Small intestine (tissue), 7 donors: ENCODE measurements around the gene POLR3GL. TPM values are rescaled to one million over a fixed set of nuclear protein-coding genes. Genes with fewer than 3 reads are reported as not detected.

ENCODE experiments used
- DNase-seq, 2 donors: peaks; one replicate each; pipeline versions ENCODE4 v3.0.0 to v3.0.0-alpha.2; 2013
- FAIRE-seq: peaks from 2 replicates; lab custom pipeline; 2012; peaks lifted over from hg19 to GRCh38; lab: Jason Lieb, UNC
- H3K27ac ChIP-seq, 3 donors: one replicate each; pipeline ENCODE4 v1.5.1; 2013; ENCODE audit warnings: low read length in 2 of 3, mild to moderate bottlenecking in 2 of 3, control low read depth in 1 of 3, inconsistent platforms in 1 of 3, low read depth in 1 of 3, moderate library complexity in 1 of 3
- H3K27me3 ChIP-seq, 3 donors: one replicate each; pipeline ENCODE4 v1.6.1; 2013; ENCODE audit warnings: low read length in 3 of 3, inconsistent platforms in 1 of 3; ENCODE audit not compliant: control insufficient read depth in 3 of 3, insufficient read depth in 3 of 3
- H3K36me3 ChIP-seq, 3 donors: one replicate each; pipeline ENCODE4 v1.6.1; 2013; ENCODE audit warnings: low read length in 3 of 3, inconsistent platforms in 1 of 3, low read depth in 1 of 3, mild to moderate bottlenecking in 1 of 3, moderate library complexity in 1 of 3; ENCODE audit not compliant: control insufficient read depth in 3 of 3, insufficient read depth in 2 of 3
- H3K4me1 ChIP-seq, 3 donors: one replicate each; pipeline ENCODE4 v1.6.1; 2013; ENCODE audit warnings: low read length in 2 of 3, inconsistent platforms in 1 of 3, low read depth in 1 of 3, mild to moderate bottlenecking in 1 of 3, moderate library complexity in 1 of 3; ENCODE audit not compliant: control insufficient read depth in 3 of 3, insufficient read depth in 2 of 3
- H3K4me3 ChIP-seq, 3 donors: one replicate each; pipeline ENCODE4 v1.5.1; 2013; ENCODE audit warnings: low read length in 3 of 3, control low read depth in 1 of 3, inconsistent platforms in 1 of 3, low read depth in 1 of 3, mild to moderate bottlenecking in 1 of 3, moderate library complexity in 1 of 3
- H3K9me3 ChIP-seq, 2 donors: one replicate each; pipeline ENCODE4 v1.6.1; 2013; ENCODE audit warnings: low read depth in 1 of 2, low read length in 1 of 2; ENCODE audit not compliant: control insufficient read depth in 2 of 2, insufficient read depth in 1 of 2
- WGBS, 3 donors: extraction: QIAGEN DNeasy Blood & Tissue Kit; methylation state at CpG; one replicate each; pipeline ENCODE4 v1.1.7; 2013; 5-methylcytosine and 5-hydroxymethylcytosine counted together
- polyA plus RNA-seq, 4 donors: library from polyadenylated mRNA; stranded (reverse) in 3 of 4; unstranded in 1 of 4; fragments of 200-250 nt in 3 of 4; fragments of 120-200 nt in 1 of 4; gene quantifications; one replicate each; pipeline versions ENCODE4 v1.2.1 to v1.2.3, GENCODE V29; 2013
- donor health status: healthy with polysubstance abuse.
- donor health status: control.
- donor health status: control.
- donor health status: Bipolar disorder and iron deficiency.
- donor health status: healthy.

Gene POLR3GL
- polyA plus RNA-seq, 4 donors, result 28.2 to 37.3 (median 33.8) TPM

GRCh38 chr1:145979746-145980456, 15.4 kb downstream of the POLR3GL start:
- no peak for FAIRE-seq
- H3K9me3 ChIP-seq, result no peaks in the 10 kb centered on the region
- H3K27ac ChIP-seq, result peak overlapping the region; percentile 92 to 98 (median 94)
- H3K27me3 ChIP-seq, result no peaks in the 10 kb centered on the region
- peaks cover 20 to 33% (median 29%) of the 10 kb centered on the region in 3 donors for H3K4me1 ChIP-seq
- H3K4me3 ChIP-seq, result no peak overlapping the region
- no peaks in the 10 kb centered on the region for H3K36me3 ChIP-seq
- WGBS, 3 donors, result 27 to 36% (median 33%) methylated on average over 7 of the region's 7 CpGs
- peak; percentile 56 to 59 for DNase-seq

GRCh38 chr1:145980457-145980994, 16.0 kb downstream of the POLR3GL start:
- H3K27me3 ChIP-seq, result no peaks in the 10 kb centered on the region
- H3K4me3 ChIP-seq, result no peak overlapping the region
- no peak for DNase-seq
- peaks cover 20 to 33% (median 32%) of the 10 kb centered on the region in 3 donors for H3K4me1 ChIP-seq
- 65 to 85% (median 76%) methylated on average over 1 of the region's 1 CpG for WGBS, 3 donors
- FAIRE-seq, result no peak
- H3K36me3 ChIP-seq, result no peaks in the 10 kb centered on the region
- H3K27ac ChIP-seq, result peak overlapping the region; percentile 92 to 98 (median 94)
- no peaks in the 10 kb centered on the region for H3K9me3 ChIP-seq

GRCh38 chr1:145982010-145982723, 17.7 kb downstream of the POLR3GL start:
- peaks cover 20 to 35% (median 33%) of the 10 kb centered on the region in 3 donors for H3K4me1 ChIP-seq
- DNase-seq (no peak), FAIRE-seq (no peak)
- WGBS, 3 donors, result 72 to 80% (median 78%) methylated on average over 6 of the region's 6 CpGs
- H3K9me3 ChIP-seq, result no peaks in the 10 kb centered on the region
- H3K27ac ChIP-seq, result peak overlapping the region in 2 of 3 donors; percentile 72 to 75
- H3K27me3 ChIP-seq, result no peaks in the 10 kb centered on the region
- H3K4me3 ChIP-seq, result no peak overlapping the region
- H3K36me3 ChIP-seq, result no peaks in the 10 kb centered on the region

GRCh38 chr1:145983206-145983675, 18.8 kb downstream of the POLR3GL start:
- peak in 1 of 2 donors; percentile 60 for DNase-seq
- Histone ChIP-seq H3K4me3 (no peak overlapping the region), H3K4me1 (peaks cover 18 to 34% (median 26%) of the 10 kb centered on the region in 3 donors), H3K27me3 (no peaks in the 10 kb centered on the region), H3K36me3 (no peaks in the 10 kb centered on the region), H3K27ac (peak overlapping the region in 2 of 3 donors; percentile 16 to 75), H3K9me3 (no peaks in the 10 kb centered on the region)
- no peak for FAIRE-seq
- 23 to 58% (median 44%) methylated on average over 1 of the region's 1 CpG for WGBS, 3 donors

GRCh38 chr1:145983960-145984830, 19.7 kb downstream of the POLR3GL start:
- FAIRE-seq (no peak), DNase-seq (peak in 1 of 2 donors; percentile 68)
- Histone ChIP-seq H3K36me3 (no peaks in the 10 kb centered on the region), H3K27me3 (no peaks in the 10 kb centered on the region), H3K4me1 (peaks cover 16 to 27% (median 18%) of the 10 kb centered on the region in 3 donors), H3K27ac (peak overlapping the region in 1 of 3 donors; percentile 85), H3K4me3 (no peak overlapping the region), H3K9me3 (no peaks in the 10 kb centered on the region)
- WGBS, 3 donors, result 56 to 83% (median 65%) methylated on average over 12 of the region's 12 CpGs

- Histone ChIP-seq H3K36me3 (no peaks in the 10 kb centered on the region), H3K27me3 (no peaks in the 10 kb centered on the region), H3K4me3 (no peak overlapping the region), H3K27ac (peak overlapping the region; percentile 12 to 85 (median 56)), H3K9me3 (no peaks in the 10 kb centered on the region), H3K4me1 (peaks cover 9 to 22% (median 13%) of the 10 kb centered on the region in 3 donors)
- FAIRE-seq (no peak), DNase-seq (peak in 1 of 2 donors; percentile 16)
- WGBS, 3 donors, result 32 to 58% (median 47%) methylated on average over 2 of the region's 2 CpGs
These were observed 20.6 kb downstream of the POLR3GL start for GRCh38 chr1:145985129-145985501.

GRCh38 chr1:145985502-145986439, 21.3 kb downstream of the POLR3GL start:
- 31 to 42% (median 37%) methylated on average over 15 of the region's 15 CpGs for WGBS, 3 donors
- peaks cover 3 to 17% (median 9%) of the 10 kb centered on the region in 3 donors for H3K4me1 ChIP-seq
- no peak for FAIRE-seq

More at GRCh38 chr1:145985502-145986439, 21.3 kb downstream of the POLR3GL start:
- peak; percentile 32 to 51 for DNase-seq
- H3K27ac ChIP-seq, result peak overlapping the region; percentile 23 to 85 (median 56)
- H3K4me3 ChIP-seq, result no peak overlapping the region
- H3K36me3 ChIP-seq, result no peaks in the 10 kb centered on the region
- no peaks in the 10 kb centered on the region for H3K9me3 ChIP-seq
- no peaks in the 10 kb centered on the region for H3K27me3 ChIP-seq
